Tibial nerve (tissue), 4 donors: ENCODE results near the gene NXPH1.

ENCODE experiments used
- EP300 ChIP-seq, 2 donors: sonication (generic); formaldehyde crosslinking; IDR thresholded peaks; one replicate each; pipeline ENCODE4 v1.6.1; 2017; ENCODE audit warnings: antibody characterized with exemption in 2 of 2, mild to moderate bottlenecking in 1 of 2
- POLR2A ChIP-seq, 2 donors: fragments of 450-650 bp; IDR thresholded peaks; one replicate each; pipeline ENCODE4 v1.6.1; 2017; ENCODE audit warnings: antibody characterized with exemption in 2 of 2, mild to moderate bottlenecking in 2 of 2, moderate library complexity in 2 of 2
- TF ChIP-seq, protein P1 (sequence below), 5 experiments: fragments of 200-600 bp in 3 of 5; fragments of 450-650 bp in 2 of 5; sonication (generic) in 3 of 5; IDR thresholded peaks; one replicate each; pipeline ENCODE4 v1.5.1; 2016 to 2019; ENCODE audit warnings: antibody characterized with exemption in 5 of 5, mild to moderate bottlenecking in 3 of 5, moderate library complexity in 2 of 5

DNA sequence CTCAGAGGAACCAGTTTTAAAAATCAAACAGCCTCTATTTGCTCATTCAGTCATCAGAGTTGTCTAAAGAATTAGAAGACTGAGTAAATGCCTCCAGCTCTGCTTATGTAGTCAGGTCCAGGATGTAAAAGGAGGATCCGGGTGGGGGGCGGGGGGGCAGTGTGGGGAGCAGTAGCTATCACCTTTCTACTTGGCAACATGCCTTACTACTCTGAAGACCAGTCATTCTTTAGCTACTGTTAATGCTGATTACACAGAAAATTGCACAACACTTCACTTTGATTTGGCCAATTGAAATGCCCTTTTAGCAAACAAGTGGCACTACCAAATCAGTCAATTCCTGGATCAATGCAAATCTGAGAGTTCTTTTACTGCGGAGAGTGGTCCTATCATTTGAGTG lies 164.2 kb downstream of the NXPH1 start:
- TF ChIP-seq, protein P1, sequence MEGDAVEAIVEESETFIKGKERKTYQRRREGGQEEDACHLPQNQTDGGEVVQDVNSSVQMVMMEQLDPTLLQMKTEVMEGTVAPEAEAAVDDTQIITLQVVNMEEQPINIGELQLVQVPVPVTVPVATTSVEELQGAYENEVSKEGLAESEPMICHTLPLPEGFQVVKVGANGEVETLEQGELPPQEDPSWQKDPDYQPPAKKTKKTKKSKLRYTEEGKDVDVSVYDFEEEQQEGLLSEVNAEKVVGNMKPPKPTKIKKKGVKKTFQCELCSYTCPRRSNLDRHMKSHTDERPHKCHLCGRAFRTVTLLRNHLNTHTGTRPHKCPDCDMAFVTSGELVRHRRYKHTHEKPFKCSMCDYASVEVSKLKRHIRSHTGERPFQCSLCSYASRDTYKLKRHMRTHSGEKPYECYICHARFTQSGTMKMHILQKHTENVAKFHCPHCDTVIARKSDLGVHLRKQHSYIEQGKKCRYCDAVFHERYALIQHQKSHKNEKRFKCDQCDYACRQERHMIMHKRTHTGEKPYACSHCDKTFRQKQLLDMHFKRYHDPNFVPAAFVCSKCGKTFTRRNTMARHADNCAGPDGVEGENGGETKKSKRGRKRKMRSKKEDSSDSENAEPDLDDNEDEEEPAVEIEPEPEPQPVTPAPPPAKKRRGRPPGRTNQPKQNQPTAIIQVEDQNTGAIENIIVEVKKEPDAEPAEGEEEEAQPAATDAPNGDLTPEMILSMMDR (IDR thresholded peaks at IDR 0.05) = no peak
- no peak for TF ChIP-seq POLR2A (IDR thresholded peaks at IDR 0.05)
- no peak for TF ChIP-seq EP300 (IDR thresholded peaks at IDR 0.05)
